Caco-2 (cell line): ENCODE measurements around the gene MCC. TPM values are rescaled to one million over a fixed set of nuclear protein-coding genes. Genes with fewer than 3 reads are reported as not detected.

ENCODE experiments used
- BruUV-seq: library from RNA; stranded (reverse); fragments of 400-500 nt; replicated peaks from 2 replicates; lab custom pipeline; 2021; lab: Mats Ljungman, UMichigan
- CTCF ChIA-PET: fragments of 300-600 bp; sonication (Branson Sonifier 250); formaldehyde crosslinking; loops from one replicate; lab custom pipeline; 2022; ENCODE audit warnings: antibody characterized with exemption; lab: Charles Lee
- POLR2A ChIA-PET: fragments of 300-600 bp; sonication (Branson Sonifier 250); formaldehyde crosslinking; loops from one replicate; lab custom pipeline; 2022; ENCODE audit warnings: antibody characterized with exemption; lab: Charles Lee
- DNase-seq, 2 experiments: peaks; one replicate each; pipeline versions ENCODE4 v3.0.0 to v3.0.0-alpha.2; 2020 to 2022
- H3K27me3 ChIP-seq: replicated peaks from 2 replicates; pipeline ENCODE4 v1.6.0; 2011; ENCODE audit warnings: low read length; ENCODE audit not compliant: control insufficient read depth, insufficient read depth
- H3K36me3 ChIP-seq: 2 replicates; pipeline ENCODE4 v1.5.1; 2011; ENCODE audit warnings: low read length; ENCODE audit not compliant: control insufficient read depth, insufficient read depth
- H3K4me1 ChIP-seq: fragments of 250-450 bp; sonication (Bioruptor Pico); 2 replicates; pipeline ENCODE4 v1.5.1; 2020; ENCODE audit warnings: mild to moderate bottlenecking
- H3K4me3 ChIP-seq: 2 replicates; pipeline ENCODE4 v1.5.1; 2011; ENCODE audit warnings: low read depth, mild to moderate bottlenecking, control low read depth, low read length
- H3K9me3 ChIP-seq: fragments of 250-450 bp; sonication (Bioruptor Pico); 2 replicates; pipeline ENCODE4 v1.5.1; 2020; ENCODE audit warnings: mild to moderate bottlenecking, moderate library complexity
- H3K27ac Mint-ChIP-seq: one replicate; pipeline ENCODE4 v1.8.0; 2022; ENCODE audit warnings: mixed read lengths; ENCODE audit not compliant: unreplicated experiment
- H3K27me3 Mint-ChIP-seq: one replicate; pipeline ENCODE4 v1.8.0; 2022; ENCODE audit warnings: mixed read lengths; ENCODE audit not compliant: insufficient read depth, unreplicated experiment
- H3K36me3 Mint-ChIP-seq: one replicate; pipeline ENCODE4 v1.8.0; 2022; ENCODE audit warnings: mild to moderate bottlenecking, mixed read lengths; ENCODE audit not compliant: insufficient read depth, unreplicated experiment
- H3K4me1 Mint-ChIP-seq: one replicate; pipeline ENCODE4 v1.8.0; 2022; ENCODE audit warnings: low read depth, mixed read lengths; ENCODE audit not compliant: unreplicated experiment
- H3K4me3 Mint-ChIP-seq: one replicate; pipeline ENCODE4 v1.8.0; 2022; ENCODE audit warnings: mild to moderate bottlenecking, moderate library complexity, mixed read lengths; ENCODE audit not compliant: unreplicated experiment
- H3K9me3 Mint-ChIP-seq: one replicate; pipeline ENCODE4 v1.8.0; 2022; ENCODE audit warnings: mixed read lengths; ENCODE audit not compliant: unreplicated experiment
- intact Hi-C: fragments of 100-400 bp; cut with micrococcal nuclease; formaldehyde crosslinking; loops from one replicate; pipeline ENCODE4 v1.10.0; 2022; ENCODE audit not compliant: unreplicated experiment
- total RNA-seq: library from RNA; stranded (reverse); gene quantifications from 2 replicates; pipeline ENCODE4 v1.2.3, GENCODE V29; 2022
- TF ChIP-seq, protein P1 (sequence below), 2 experiments: fragments of 200-600 bp in 1 of 2; IDR thresholded peaks; 1 replicate in 1 of 2; 2 replicates in 1 of 2; pipeline versions ENCODE4 v1.5.1 to v1.8.0; 2011 to 2022; ENCODE audit warnings: antibody characterized with exemption in 1 of 2, control low read depth in 1 of 2, inconsistent platforms in 1 of 2, low read depth in 1 of 2, low read length in 1 of 2, mild to moderate bottlenecking in 1 of 2, moderate library complexity in 1 of 2; ENCODE audit not compliant: insufficient read depth in 1 of 2, severe bottlenecking in 1 of 2, unreplicated experiment in 1 of 2

The MCC gene
- total RNA-seq, 1 experiment from 2014 or later: 0.09 TPM

DNA sequence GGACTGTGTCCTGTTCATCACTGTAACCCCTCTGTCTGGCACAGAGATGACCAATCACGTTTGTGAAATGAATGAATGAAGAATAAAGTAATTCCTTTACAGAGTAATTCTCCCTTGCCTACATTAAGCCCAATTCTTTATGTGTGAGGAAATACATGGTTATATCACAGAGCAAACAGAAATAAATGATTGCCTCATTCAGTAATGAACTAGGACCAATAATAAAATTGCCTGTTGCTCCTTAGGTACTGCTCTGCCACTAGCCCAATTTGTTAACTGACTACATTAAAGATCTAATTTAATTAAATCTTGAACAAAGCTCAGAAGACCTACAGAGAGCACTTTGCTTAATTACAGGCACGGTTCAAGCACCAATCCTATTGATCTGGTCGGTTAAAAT lies 389.9 kb downstream of the MCC start:
- TF ChIP-seq, protein P1, sequence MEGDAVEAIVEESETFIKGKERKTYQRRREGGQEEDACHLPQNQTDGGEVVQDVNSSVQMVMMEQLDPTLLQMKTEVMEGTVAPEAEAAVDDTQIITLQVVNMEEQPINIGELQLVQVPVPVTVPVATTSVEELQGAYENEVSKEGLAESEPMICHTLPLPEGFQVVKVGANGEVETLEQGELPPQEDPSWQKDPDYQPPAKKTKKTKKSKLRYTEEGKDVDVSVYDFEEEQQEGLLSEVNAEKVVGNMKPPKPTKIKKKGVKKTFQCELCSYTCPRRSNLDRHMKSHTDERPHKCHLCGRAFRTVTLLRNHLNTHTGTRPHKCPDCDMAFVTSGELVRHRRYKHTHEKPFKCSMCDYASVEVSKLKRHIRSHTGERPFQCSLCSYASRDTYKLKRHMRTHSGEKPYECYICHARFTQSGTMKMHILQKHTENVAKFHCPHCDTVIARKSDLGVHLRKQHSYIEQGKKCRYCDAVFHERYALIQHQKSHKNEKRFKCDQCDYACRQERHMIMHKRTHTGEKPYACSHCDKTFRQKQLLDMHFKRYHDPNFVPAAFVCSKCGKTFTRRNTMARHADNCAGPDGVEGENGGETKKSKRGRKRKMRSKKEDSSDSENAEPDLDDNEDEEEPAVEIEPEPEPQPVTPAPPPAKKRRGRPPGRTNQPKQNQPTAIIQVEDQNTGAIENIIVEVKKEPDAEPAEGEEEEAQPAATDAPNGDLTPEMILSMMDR (IDR thresholded peaks at IDR 0.05; ENCODE audit: insufficient read depth in 1 of 2, low read depth in 1 of 2, low read length in 1 of 2, severe bottlenecking in 1 of 2, unreplicated experiment in 1 of 2): no peak
- Mint-ChIP-seq H3K4me3 (no peak overlapping the region), H3K36me3 (no peaks in the 10 kb centered on the region), H3K9me3 (no peaks in the 10 kb centered on the region), H3K27ac (no peak overlapping the region), H3K27me3 (peaks cover 7% of the 10 kb centered on the region), H3K4me1 (no peaks in the 10 kb centered on the region)
- Histone ChIP-seq H3K27me3 (no peaks in the 10 kb centered on the region; the same call in none of the 2 replicates), H3K4me3 (no peak overlapping the region), H3K9me3 (no peaks in the 10 kb centered on the region), H3K4me1 (no peaks in the 10 kb centered on the region), H3K36me3 (no peaks in the 10 kb centered on the region)
- intact Hi-C loops: no loop called here
- POLR2A ChIA-PET: no interaction called here
- BruUV-seq: no TSS peak
- DNase-seq: no peak
- CTCF ChIA-PET: no interaction called here

DNA sequence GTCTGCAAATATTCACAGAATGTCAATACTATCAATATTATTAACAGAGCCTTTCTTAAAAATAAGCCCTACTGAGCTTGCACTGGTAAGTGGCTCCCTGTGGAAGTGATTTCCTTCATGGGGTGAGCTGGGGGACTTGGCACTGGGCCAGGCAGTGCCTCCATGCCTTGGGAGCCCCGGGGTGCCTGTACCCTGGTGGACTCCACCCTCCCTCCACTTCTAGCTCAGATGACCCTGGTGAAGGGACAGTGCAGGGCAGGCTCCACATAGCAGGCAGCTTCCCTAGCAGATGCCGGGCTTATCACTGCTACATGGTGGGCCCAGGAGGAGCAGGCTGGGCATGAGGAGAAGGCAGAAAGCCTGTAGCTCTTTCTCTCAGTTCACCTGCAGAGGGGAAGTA lies 392.4 kb downstream of the MCC start:
- DNase-seq: no peak
- Mint-ChIP-seq H3K4me3 (no peak overlapping the region), H3K4me1 (no peaks in the 10 kb centered on the region), H3K27me3 (peaks cover 7% of the 10 kb centered on the region), H3K27ac (no peak overlapping the region), H3K36me3 (no peaks in the 10 kb centered on the region), H3K9me3 (no peaks in the 10 kb centered on the region)
- intact Hi-C loops: no loop called here
- CTCF ChIA-PET: interaction anchor here (0.5 kb wide), 1 partner anchor 60 kb away, joined by 3 read pairs; no protein-coding TSS in a partner anchor
- Histone ChIP-seq H3K4me3 (no peak overlapping the region), H3K4me1 (no peaks in the 10 kb centered on the region), H3K36me3 (no peaks in the 10 kb centered on the region), H3K9me3 (no peaks in the 10 kb centered on the region), H3K27me3 (no peaks in the 10 kb centered on the region; the same call in none of the 2 replicates)
- TF ChIP-seq, protein P1 (IDR thresholded peaks at IDR 0.05; ENCODE audit: insufficient read depth in 1 of 2, low read depth in 1 of 2, low read length in 1 of 2, severe bottlenecking in 1 of 2, unreplicated experiment in 1 of 2): no peak
- BruUV-seq: no TSS peak
- POLR2A ChIA-PET: no interaction called here

- POLR2A ChIA-PET: interaction anchor here (0.6 kb wide), 1 partner anchor 389 kb away, joined by 3 read pairs; no protein-coding TSS in a partner anchor
- Histone ChIP-seq H3K4me1 (no peaks in the 10 kb centered on the region), H3K9me3 (no peaks in the 10 kb centered on the region), H3K4me3 (no peak overlapping the region), H3K36me3 (no peaks in the 10 kb centered on the region), H3K27me3 (no peaks in the 10 kb centered on the region; the same call in none of the 2 replicates)
- no peak overlapping the region for H3K4me3 Mint-ChIP-seq
- H3K4me1 Mint-ChIP-seq: no peaks in the 10 kb centered on the region
- BruUV-seq: no TSS peak
- peaks cover 22% of the 10 kb centered on the region for H3K27me3 Mint-ChIP-seq
- no peak for DNase-seq
- TF ChIP-seq, protein P1 (IDR thresholded peaks at IDR 0.05; ENCODE audit: insufficient read depth in 1 of 2, low read depth in 1 of 2, low read length in 1 of 2, severe bottlenecking in 1 of 2, unreplicated experiment in 1 of 2): no peak
- H3K27ac Mint-ChIP-seq: no peak overlapping the region
- CTCF ChIA-PET: no interaction called here
- intact Hi-C loops: no loop called here
- no peaks in the 10 kb centered on the region for H3K36me3 Mint-ChIP-seq
- H3K9me3 Mint-ChIP-seq: no peaks in the 10 kb centered on the region
Observed at GRCh38 chr5:113093558-113093957, 394.7 kb downstream of the MCC start.
